RKO (cell line): Measurements from ENCODE around the gene TP73.

Experiments
- DNase-seq: peaks from one replicate; pipeline ENCODE4 v3.0.0-alpha.2; 2016; ENCODE audit warnings: low spot score

Gene TP73

GRCh38 chr1:3783651-3784474, 131.5 kb downstream of the TP73 start:
- DNase-seq = no peak

- DNase-seq = no peak
Observed at GRCh38 chr1:3785045-3785444, 132.7 kb downstream of the TP73 start.

GRCh38 chr1:3785456-3786157, 133.3 kb downstream of the TP73 start:
- no peak for DNase-seq
